A673 (cell line): ENCODE results near the gene MAPKAPK2. TPM values are rescaled to one million over a fixed set of nuclear protein-coding genes. Genes with fewer than 3 reads are reported as not detected.

Experiments
- BruUV-seq: library from RNA; stranded (reverse); fragments of 400-500 nt; replicated peaks from 2 replicates; lab custom pipeline; 2021; lab: Mats Ljungman, UMichigan
- CTCF ChIA-PET: fragments of 300-600 bp; sonication (Branson Sonifier 250); formaldehyde crosslinking; loops from one replicate; lab custom pipeline; 2022; ENCODE audit warnings: antibody characterized with exemption; lab: Charles Lee
- POLR2A ChIA-PET: fragments of 300-600 bp; sonication (Branson Sonifier 250); formaldehyde crosslinking; loops from one replicate; lab custom pipeline; 2022; ENCODE audit warnings: antibody characterized with exemption; ENCODE audit not compliant: low non-redundant PET; lab: Charles Lee
- DNase-seq: peaks from one replicate; pipeline ENCODE4 v3.0.0-alpha.2; 2015; ENCODE audit warnings: low spot score
- H3K27ac ChIP-seq: fragments of 200-600 bp; sonication (generic); 2 replicates; pipeline ENCODE4 v1.5.1; 2016; ENCODE audit warnings: mixed run types, low read depth, mild to moderate bottlenecking, mixed read lengths, antibody characterized with exemption, low read length; ENCODE audit not compliant: poor library complexity, severe bottlenecking
- H3K27me3 ChIP-seq: fragments of 200-600 bp; sonication (generic); replicated peaks from 2 replicates; pipeline ENCODE4 v1.6.1; 2017; ENCODE audit warnings: mixed run types, low read depth, mild to moderate bottlenecking, mixed read lengths, antibody characterized with exemption, low read length; ENCODE audit not compliant: insufficient read depth, poor library complexity
- H3K36me3 ChIP-seq: fragments of 200-600 bp; sonication (generic); 2 replicates; pipeline ENCODE4 v1.6.1; 2016; ENCODE audit warnings: mixed run types, mild to moderate bottlenecking, mixed read lengths, antibody characterized with exemption, low read length; ENCODE audit not compliant: insufficient read depth, poor library complexity, severe bottlenecking
- H3K4me1 ChIP-seq: fragments of 200-600 bp; sonication (generic); 2 replicates; pipeline ENCODE4 v1.6.1; 2017; ENCODE audit warnings: mixed run types, mild to moderate bottlenecking, mixed read lengths, antibody characterized with exemption, low read length; ENCODE audit not compliant: insufficient read depth, poor library complexity, severe bottlenecking
- H3K4me3 ChIP-seq: fragments of 200-600 bp; sonication (generic); 2 replicates; pipeline ENCODE4 v1.5.1; 2016; ENCODE audit warnings: low read depth, mixed run types, mild to moderate bottlenecking, mixed read lengths, low read length; ENCODE audit not compliant: poor library complexity, severe bottlenecking
- H3K9me3 ChIP-seq: fragments of 200-600 bp; sonication (generic); 2 replicates; pipeline ENCODE4 v1.6.1; 2016; ENCODE audit warnings: mixed run types, low read depth, mild to moderate bottlenecking, mixed read lengths, antibody characterized with exemption, low read length; ENCODE audit not compliant: poor library complexity, severe bottlenecking
- CTCF ChIP-seq: fragments of 300-800, 200-600 bp; sonication (generic); conservative IDR thresholded peaks from 2 replicates; pipeline ENCODE4 v1.5.1; 2017; ENCODE audit warnings: low read depth, mild to moderate bottlenecking, antibody characterized with exemption, low read length, moderate library complexity, mixed read lengths
- EZH2 ChIP-seq: fragments of 200-600 bp; sonication (generic); IDR thresholded peaks from 2 replicates; pipeline ENCODE4 v1.6.1; 2017; ENCODE audit warnings: borderline replicate concordance, low read depth, mild to moderate bottlenecking, mixed read lengths, antibody characterized with exemption, low read length; ENCODE audit not compliant: poor library complexity, severe bottlenecking
- intact Hi-C: fragments of 100-400 bp; cut with micrococcal nuclease; formaldehyde crosslinking; loops from one replicate; pipeline ENCODE4 v1.10.0; 2022; ENCODE audit not compliant: unreplicated experiment
- total RNA-seq: library from RNA; stranded (reverse); gene quantifications from 2 replicates; pipeline ENCODE4 v1.2.3, GENCODE V29; 2021

The MAPKAPK2 gene
- total RNA-seq, 1 experiment from 2014 or later: 39.2 TPM

GRCh38 chr1:206694171-206695124 lies 9.7 kb downstream of the MAPKAPK2 start:
- ChIA-PET POLR2A (no interaction called here), CTCF (no interaction called here)
- no peak for DNase-seq
- no peaks in the 10 kb centered on the region for H3K36me3 ChIP-seq
- intact Hi-C loops: no loop called here
- TF ChIP-seq CTCF (no peak), EZH2 (no peak)
- no peak overlapping the region for H3K4me3 ChIP-seq
- H3K9me3 ChIP-seq: no peaks in the 10 kb centered on the region
- peaks cover 4% of the 10 kb centered on the region for H3K4me1 ChIP-seq
- H3K27ac ChIP-seq: no peak overlapping the region
- no TSS peak for BruUV-seq
- H3K27me3 ChIP-seq: no peaks in the 10 kb centered on the region

DNA sequence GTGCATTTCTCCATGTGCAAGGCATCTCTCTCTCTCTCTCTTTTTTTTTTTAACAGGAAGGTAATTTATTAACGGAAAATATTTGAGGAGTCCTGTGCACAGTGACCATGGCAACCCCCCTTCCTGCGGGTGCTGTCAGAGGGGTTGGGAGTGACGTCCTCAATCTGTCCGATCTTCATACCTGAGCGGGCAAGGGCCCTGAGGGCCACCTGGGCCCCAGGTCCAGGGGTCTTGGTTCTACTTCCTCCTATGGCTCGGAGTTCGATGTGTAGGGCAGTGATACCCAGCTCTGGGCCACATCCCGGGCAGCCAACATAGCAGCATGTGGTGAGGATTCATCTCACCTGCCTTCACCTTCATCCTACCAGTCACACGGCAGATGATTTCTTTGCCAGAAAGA lies 11.0 kb downstream of the MAPKAPK2 start:
- Histone ChIP-seq H3K4me3 (no peak overlapping the region), H3K27me3 (no peaks in the 10 kb centered on the region), H3K36me3 (no peaks in the 10 kb centered on the region), H3K27ac (no peak overlapping the region), H3K9me3 (no peaks in the 10 kb centered on the region), H3K4me1 (no peaks in the 10 kb centered on the region)
- DNase-seq: no peak
- intact Hi-C loops: no loop called here
- ChIA-PET POLR2A (no interaction called here), CTCF (no interaction called here)
- no TSS peak for BruUV-seq
- no peak for TF ChIP-seq CTCF
- TF ChIP-seq EZH2: no peak

DNA sequence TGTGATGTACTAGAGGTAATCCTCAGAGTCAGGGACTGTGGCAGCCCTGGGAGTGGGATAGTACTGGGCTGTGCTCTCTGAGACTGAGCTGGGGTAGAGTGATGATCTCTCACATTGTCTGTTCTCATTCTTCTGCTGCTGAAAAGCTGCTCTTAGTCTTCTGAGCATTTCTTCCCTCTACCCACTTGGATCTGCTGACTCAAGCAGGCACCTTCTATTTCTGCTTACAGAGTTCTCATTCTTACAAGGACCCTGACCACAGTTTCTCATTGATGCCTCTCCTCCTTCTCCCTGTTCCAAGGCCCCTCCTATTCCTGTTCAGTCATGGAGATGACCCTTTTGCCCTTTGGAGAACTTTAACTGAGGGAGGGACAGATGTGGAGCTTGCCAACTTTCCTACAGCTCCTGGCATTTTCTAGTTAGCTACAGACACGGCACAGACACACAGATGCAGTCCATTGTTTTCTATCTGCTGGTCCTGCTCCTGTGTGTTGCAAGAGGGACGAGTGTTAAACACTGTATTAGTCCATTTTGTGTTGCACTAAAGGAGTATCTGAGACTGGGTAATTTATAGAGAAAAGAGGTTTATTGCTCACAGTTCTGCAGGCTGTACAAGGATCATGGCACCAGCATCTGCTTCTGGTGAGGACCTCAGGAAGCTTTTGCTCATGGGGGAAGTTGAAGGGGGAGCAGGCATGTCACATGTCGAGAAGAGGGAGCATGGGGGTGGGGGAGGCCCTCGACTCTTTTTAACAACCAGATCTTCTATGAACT lies 12.3 kb downstream of the MAPKAPK2 start:
- BruUV-seq: no TSS peak
- Histone ChIP-seq H3K4me3 (no peak overlapping the region), H3K4me1 (no peaks in the 10 kb centered on the region), H3K9me3 (no peaks in the 10 kb centered on the region), H3K36me3 (no peaks in the 10 kb centered on the region), H3K27me3 (no peaks in the 10 kb centered on the region), H3K27ac (no peak overlapping the region)
- no peak for DNase-seq
- ChIA-PET POLR2A (no interaction called here), CTCF (no interaction called here)
- intact Hi-C loops: no loop called here
- TF ChIP-seq EZH2: no peak
- no peak for TF ChIP-seq CTCF
